Astrocyte (in vitro differentiated cells and primary cell): ENCODE data around the gene UBE2N. TPM values are rescaled to one million over a fixed set of nuclear protein-coding genes. Genes with fewer than 3 reads are reported as not detected.

Experiments
- DNase-seq: peaks from one replicate; pipeline ENCODE4 v3.0.0-alpha.2; 2010; ENCODE audit warnings: low read depth
- FAIRE-seq: peaks from 2 replicates; lab custom pipeline; 2011; peaks lifted over from hg19 to GRCh38; lab: Jason Lieb, UNC
- H2AFZ ChIP-seq: 2 replicates; pipeline ENCODE4 v1.6.0; 2012; ENCODE audit warnings: low read depth, low read length, inconsistent platforms
- H3K27ac ChIP-seq: 2 replicates; pipeline ENCODE4 v1.5.1; 2011; ENCODE audit warnings: low read depth, low read length, inconsistent platforms
- H3K27me3 ChIP-seq: 2 replicates; pipeline ENCODE4 v1.6.0; 2011; ENCODE audit warnings: low read length, inconsistent platforms; ENCODE audit not compliant: insufficient read depth
- H3K36me3 ChIP-seq: 2 replicates; pipeline ENCODE4 v1.5.1; 2011; ENCODE audit warnings: low read length, inconsistent platforms; ENCODE audit not compliant: insufficient read depth
- H3K4me1 ChIP-seq: 2 replicates; pipeline ENCODE4 v1.5.1; 2011; ENCODE audit warnings: low read length, inconsistent platforms; ENCODE audit not compliant: insufficient read depth
- H3K4me2 ChIP-seq: 2 replicates; pipeline ENCODE4 v1.6.0; 2012; ENCODE audit warnings: low read length, inconsistent platforms
- H3K4me3 ChIP-seq: 2 replicates; pipeline ENCODE4 v1.5.1; 2011; ENCODE audit warnings: low read depth, mild to moderate bottlenecking, low read length, inconsistent platforms; ENCODE audit not compliant: insufficient read depth
- H3K79me2 ChIP-seq: 2 replicates; pipeline ENCODE4 v1.6.0; 2012; ENCODE audit warnings: mild to moderate bottlenecking, low read length, inconsistent platforms; ENCODE audit not compliant: insufficient read depth
- H3K9ac ChIP-seq: 2 replicates; pipeline ENCODE4 v1.6.0; 2012; ENCODE audit warnings: mild to moderate bottlenecking, low read length, inconsistent platforms
- H3K9me3 ChIP-seq: 2 replicates; pipeline ENCODE4 v1.5.1; 2012; ENCODE audit warnings: low read depth, mild to moderate bottlenecking, low read length, inconsistent platforms; ENCODE audit not compliant: insufficient read depth
- H4K20me1 ChIP-seq: 2 replicates; pipeline ENCODE4 v1.6.0; 2012; ENCODE audit warnings: low read length, inconsistent platforms; ENCODE audit not compliant: insufficient read depth
- H3K27ac Mint-ChIP-seq: one replicate; pipeline ENCODE4 v1.8.0; 2021; ENCODE audit warnings: mild to moderate bottlenecking, mixed read lengths; ENCODE audit not compliant: unreplicated experiment
- H3K27me3 Mint-ChIP-seq: one replicate; pipeline ENCODE4 v1.8.0; 2021; ENCODE audit warnings: low read depth, mixed read lengths; ENCODE audit not compliant: unreplicated experiment
- H3K36me3 Mint-ChIP-seq: one replicate; pipeline ENCODE4 v1.8.0; 2021; ENCODE audit warnings: low read depth, mixed read lengths; ENCODE audit not compliant: unreplicated experiment
- H3K4me1 Mint-ChIP-seq: one replicate; pipeline ENCODE4 v1.8.0; 2021; ENCODE audit warnings: low read depth, mixed read lengths; ENCODE audit not compliant: unreplicated experiment
- H3K4me3 Mint-ChIP-seq: one replicate; pipeline ENCODE4 v1.8.0; 2021; ENCODE audit warnings: mild to moderate bottlenecking, moderate library complexity, mixed read lengths; ENCODE audit not compliant: unreplicated experiment
- H3K9me3 Mint-ChIP-seq: one replicate; pipeline ENCODE4 v1.8.0; 2021; ENCODE audit warnings: mild to moderate bottlenecking, mixed read lengths; ENCODE audit not compliant: unreplicated experiment
- EZH2 ChIP-seq: IDR thresholded peaks from 2 replicates; pipeline ENCODE4 v1.6.1; 2012; ENCODE audit warnings: mild to moderate bottlenecking, low read length, inconsistent platforms; ENCODE audit not compliant: insufficient read depth
- total RNA-seq: library from RNA; stranded (reverse); gene quantifications from 2 replicates; pipeline ENCODE4 v1.2.1, GENCODE V29; 2021
- TF ChIP-seq, protein P1 (sequence below): IDR thresholded peaks from 2 replicates; pipeline ENCODE4 v1.5.1; 2011; ENCODE audit warnings: low read depth, mild to moderate bottlenecking, inconsistent platforms, low read length, moderate library complexity; ENCODE audit not compliant: insufficient read depth

The UBE2N gene
- total RNA-seq, 1 donor from 2014 or later = 129 TPM

DNA sequence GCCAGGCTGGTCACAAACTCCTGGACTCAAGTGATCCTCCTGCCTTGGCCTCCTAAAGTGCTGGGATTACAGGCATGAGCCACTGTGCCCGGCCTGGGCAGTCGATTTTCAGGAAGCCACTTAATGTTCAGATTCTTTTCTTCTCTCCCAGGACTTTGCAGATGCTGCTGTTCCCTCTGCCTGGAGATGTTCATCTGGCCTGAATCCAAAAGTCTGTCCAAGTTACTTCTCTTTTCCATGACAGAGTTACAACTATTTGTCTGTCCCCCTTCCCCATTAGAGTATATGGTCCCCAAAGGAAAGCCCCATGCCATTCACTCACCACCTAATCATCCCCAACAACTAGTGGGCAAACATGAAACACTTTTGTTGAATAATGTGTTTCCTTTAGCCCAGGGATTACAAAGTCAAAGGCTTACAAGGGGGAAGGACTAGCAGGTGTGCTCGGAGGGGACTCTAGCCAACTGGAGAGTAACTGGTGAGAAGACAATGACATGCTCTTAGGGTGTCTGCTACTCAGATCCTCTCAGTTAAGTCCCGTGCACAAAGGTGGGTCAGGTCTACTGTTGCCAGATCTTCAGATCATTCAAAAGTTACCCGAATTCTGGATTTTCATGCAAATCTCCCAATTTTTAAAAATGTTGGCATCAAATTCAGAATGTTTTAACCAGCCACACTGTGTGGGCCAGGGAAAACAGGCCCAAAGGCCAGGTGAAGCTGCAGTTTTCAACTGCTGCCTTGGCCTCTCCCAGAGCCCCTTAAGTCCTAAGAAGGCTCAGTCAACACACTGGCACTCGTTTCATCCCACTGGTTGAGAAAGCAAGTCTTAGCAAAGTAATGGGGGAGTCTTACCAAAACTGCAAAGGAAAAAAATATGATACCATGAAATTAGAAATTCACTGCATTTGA lies 34.4 kb downstream of the UBE2N start:
- Histone ChIP-seq H3K4me3 (no peak overlapping the region), H4K20me1 (no peaks in the 10 kb centered on the region), H3K27me3 (no peaks in the 10 kb centered on the region), H3K36me3 (peaks cover 45% of the 10 kb centered on the region), H3K4me2 (no peak overlapping the region), H3K27ac (no peak overlapping the region), H3K9me3 (no peaks in the 10 kb centered on the region), H2AFZ (no peak overlapping the region), H3K4me1 (peaks cover 3% of the 10 kb centered on the region), H3K9ac (no peak overlapping the region), H3K79me2 (peaks cover 25% of the 10 kb centered on the region)
- no peak overlapping the region for H3K4me3 Mint-ChIP-seq
- H3K27ac Mint-ChIP-seq = peak overlapping the region; percentile 64
- peaks cover 5% of the 10 kb centered on the region for H3K4me1 Mint-ChIP-seq
- H3K27me3 Mint-ChIP-seq = no peaks in the 10 kb centered on the region
- TF ChIP-seq, protein P1, sequence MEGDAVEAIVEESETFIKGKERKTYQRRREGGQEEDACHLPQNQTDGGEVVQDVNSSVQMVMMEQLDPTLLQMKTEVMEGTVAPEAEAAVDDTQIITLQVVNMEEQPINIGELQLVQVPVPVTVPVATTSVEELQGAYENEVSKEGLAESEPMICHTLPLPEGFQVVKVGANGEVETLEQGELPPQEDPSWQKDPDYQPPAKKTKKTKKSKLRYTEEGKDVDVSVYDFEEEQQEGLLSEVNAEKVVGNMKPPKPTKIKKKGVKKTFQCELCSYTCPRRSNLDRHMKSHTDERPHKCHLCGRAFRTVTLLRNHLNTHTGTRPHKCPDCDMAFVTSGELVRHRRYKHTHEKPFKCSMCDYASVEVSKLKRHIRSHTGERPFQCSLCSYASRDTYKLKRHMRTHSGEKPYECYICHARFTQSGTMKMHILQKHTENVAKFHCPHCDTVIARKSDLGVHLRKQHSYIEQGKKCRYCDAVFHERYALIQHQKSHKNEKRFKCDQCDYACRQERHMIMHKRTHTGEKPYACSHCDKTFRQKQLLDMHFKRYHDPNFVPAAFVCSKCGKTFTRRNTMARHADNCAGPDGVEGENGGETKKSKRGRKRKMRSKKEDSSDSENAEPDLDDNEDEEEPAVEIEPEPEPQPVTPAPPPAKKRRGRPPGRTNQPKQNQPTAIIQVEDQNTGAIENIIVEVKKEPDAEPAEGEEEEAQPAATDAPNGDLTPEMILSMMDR = no peak
- no peak for TF ChIP-seq EZH2
- no peak for DNase-seq
- FAIRE-seq = no peak
- H3K36me3 Mint-ChIP-seq = peaks cover 16% of the 10 kb centered on the region
- no peaks in the 10 kb centered on the region for H3K9me3 Mint-ChIP-seq

DNA sequence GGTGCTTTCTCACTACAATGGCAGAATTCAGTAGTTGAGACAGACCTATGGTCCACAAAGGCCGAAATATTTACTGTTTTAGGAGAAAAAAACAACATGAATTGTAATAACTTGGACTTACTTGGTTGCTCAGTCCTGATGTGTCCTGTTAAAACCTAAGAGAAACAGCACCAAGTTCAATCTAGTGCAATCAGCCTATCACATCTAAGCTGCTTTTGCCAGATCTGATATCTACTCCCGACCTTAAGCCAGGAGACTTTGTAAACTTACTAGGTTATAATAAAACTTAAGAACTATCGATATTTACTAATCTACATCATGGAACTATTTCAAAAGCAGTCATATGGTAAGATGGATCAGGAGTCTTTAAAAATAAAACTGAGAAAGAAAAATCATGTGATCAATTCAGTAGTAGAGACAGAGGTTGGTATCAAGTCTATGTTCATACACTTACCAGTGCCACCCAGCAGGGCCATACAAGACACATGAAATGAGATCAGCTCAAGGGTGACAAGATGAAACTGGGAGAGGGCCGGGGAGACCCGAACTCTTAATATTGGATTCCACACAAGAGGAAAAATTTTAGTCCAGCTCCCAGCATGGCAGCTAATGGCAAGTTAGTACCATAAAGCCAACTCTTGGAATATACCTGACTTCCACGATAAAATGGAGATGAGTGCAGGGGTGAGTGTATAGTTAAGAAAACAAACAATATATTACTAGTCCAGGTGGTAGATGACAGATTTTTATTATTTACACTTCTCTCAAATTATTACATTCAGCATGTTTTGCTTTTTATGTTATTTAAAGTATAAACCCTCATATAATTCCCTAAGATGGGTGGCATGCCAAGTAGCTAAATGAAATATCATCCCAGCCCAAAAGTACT lies 36.5 kb downstream of the UBE2N start:
- Histone ChIP-seq H4K20me1 (no peaks in the 10 kb centered on the region), H3K36me3 (peaks cover 43% of the 10 kb centered on the region), H3K4me2 (no peak overlapping the region), H3K9ac (no peak overlapping the region), H3K4me3 (no peak overlapping the region), H3K4me1 (peaks cover 3% of the 10 kb centered on the region), H3K27me3 (no peaks in the 10 kb centered on the region), H2AFZ (no peak overlapping the region), H3K9me3 (no peaks in the 10 kb centered on the region), H3K27ac (no peak overlapping the region), H3K79me2 (peaks cover 7% of the 10 kb centered on the region)
- no peaks in the 10 kb centered on the region for H3K27me3 Mint-ChIP-seq
- peaks cover 3% of the 10 kb centered on the region for H3K4me1 Mint-ChIP-seq
- H3K9me3 Mint-ChIP-seq = no peaks in the 10 kb centered on the region
- TF ChIP-seq, protein P1 = no peak
- no peak for TF ChIP-seq EZH2
- DNase-seq (no peak), FAIRE-seq (no peak)
- peaks cover 11% of the 10 kb centered on the region for H3K36me3 Mint-ChIP-seq
- peak overlapping the region; percentile 64 for H3K27ac Mint-ChIP-seq
- no peak overlapping the region for H3K4me3 Mint-ChIP-seq
